Ishikawa (cell line): ENCODE results near the gene DUSP22.

Experiments used
- CEBPB ChIP-seq: IDR thresholded peaks from 2 replicates; pipeline ENCODE4 v1.6.1; 2012
- CREB1 ChIP-seq: IDR thresholded peaks from 2 replicates; pipeline ENCODE4 v1.6.1; 2012; ENCODE audit warnings: low read depth
- EGR1 ChIP-seq: IDR thresholded peaks from 2 replicates; pipeline ENCODE4 v1.6.1; 2012
- EP300 ChIP-seq: IDR thresholded peaks from 2 replicates; pipeline ENCODE4 v1.6.1; 2012; ENCODE audit warnings: borderline replicate concordance
- FOXM1 ChIP-seq: IDR thresholded peaks from 2 replicates; pipeline ENCODE4 v1.6.1; 2012; ENCODE audit warnings: low read depth, borderline replicate concordance
- MAX ChIP-seq: IDR thresholded peaks from 2 replicates; pipeline ENCODE4 v1.6.1; 2012
- NFIC ChIP-seq: IDR thresholded peaks from 2 replicates; pipeline ENCODE4 v1.6.1; 2012
- RAD21 ChIP-seq: IDR thresholded peaks from 2 replicates; pipeline ENCODE4 v1.6.1; 2012; ENCODE audit warnings: low read depth
- TAF1 ChIP-seq: IDR thresholded peaks from 2 replicates; pipeline ENCODE4 v1.6.1; 2012; ENCODE audit warnings: low read depth, mild to moderate bottlenecking
- TCF12 ChIP-seq: IDR thresholded peaks from 2 replicates; pipeline ENCODE4 v1.6.1; 2012; ENCODE audit warnings: low read depth
- TEAD4 ChIP-seq: IDR thresholded peaks from 2 replicates; pipeline ENCODE4 v1.6.1; 2012
- YY1 ChIP-seq: IDR thresholded peaks from 2 replicates; pipeline ENCODE4 v1.6.1; 2012; ENCODE audit warnings: low read depth
- ZBTB7A ChIP-seq: IDR thresholded peaks from 2 replicates; pipeline ENCODE4 v1.6.1; 2012; ENCODE audit warnings: low read depth
- TF ChIP-seq, protein P1 (sequence below): IDR thresholded peaks from 2 replicates; pipeline ENCODE4 v1.6.1; 2012; ENCODE audit warnings: low read depth, mild to moderate bottlenecking
- TF ChIP-seq, protein P2 (sequence below): IDR thresholded peaks from 2 replicates; pipeline ENCODE4 v1.6.1; 2012

Gene DUSP22

GRCh38 chr6:313917-314316, 21.6 kb downstream of the DUSP22 start:
- TF ChIP-seq EGR1: no peak
- TF ChIP-seq EP300: no peak
- TF ChIP-seq, protein P1, sequence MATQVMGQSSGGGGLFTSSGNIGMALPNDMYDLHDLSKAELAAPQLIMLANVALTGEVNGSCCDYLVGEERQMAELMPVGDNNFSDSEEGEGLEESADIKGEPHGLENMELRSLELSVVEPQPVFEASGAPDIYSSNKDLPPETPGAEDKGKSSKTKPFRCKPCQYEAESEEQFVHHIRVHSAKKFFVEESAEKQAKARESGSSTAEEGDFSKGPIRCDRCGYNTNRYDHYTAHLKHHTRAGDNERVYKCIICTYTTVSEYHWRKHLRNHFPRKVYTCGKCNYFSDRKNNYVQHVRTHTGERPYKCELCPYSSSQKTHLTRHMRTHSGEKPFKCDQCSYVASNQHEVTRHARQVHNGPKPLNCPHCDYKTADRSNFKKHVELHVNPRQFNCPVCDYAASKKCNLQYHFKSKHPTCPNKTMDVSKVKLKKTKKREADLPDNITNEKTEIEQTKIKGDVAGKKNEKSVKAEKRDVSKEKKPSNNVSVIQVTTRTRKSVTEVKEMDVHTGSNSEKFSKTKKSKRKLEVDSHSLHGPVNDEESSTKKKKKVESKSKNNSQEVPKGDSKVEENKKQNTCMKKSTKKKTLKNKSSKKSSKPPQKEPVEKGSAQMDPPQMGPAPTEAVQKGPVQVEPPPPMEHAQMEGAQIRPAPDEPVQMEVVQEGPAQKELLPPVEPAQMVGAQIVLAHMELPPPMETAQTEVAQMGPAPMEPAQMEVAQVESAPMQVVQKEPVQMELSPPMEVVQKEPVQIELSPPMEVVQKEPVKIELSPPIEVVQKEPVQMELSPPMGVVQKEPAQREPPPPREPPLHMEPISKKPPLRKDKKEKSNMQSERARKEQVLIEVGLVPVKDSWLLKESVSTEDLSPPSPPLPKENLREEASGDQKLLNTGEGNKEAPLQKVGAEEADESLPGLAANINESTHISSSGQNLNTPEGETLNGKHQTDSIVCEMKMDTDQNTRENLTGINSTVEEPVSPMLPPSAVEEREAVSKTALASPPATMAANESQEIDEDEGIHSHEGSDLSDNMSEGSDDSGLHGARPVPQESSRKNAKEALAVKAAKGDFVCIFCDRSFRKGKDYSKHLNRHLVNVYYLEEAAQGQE: no peak
- TF ChIP-seq FOXM1: no peak
- TF ChIP-seq, protein P2, sequence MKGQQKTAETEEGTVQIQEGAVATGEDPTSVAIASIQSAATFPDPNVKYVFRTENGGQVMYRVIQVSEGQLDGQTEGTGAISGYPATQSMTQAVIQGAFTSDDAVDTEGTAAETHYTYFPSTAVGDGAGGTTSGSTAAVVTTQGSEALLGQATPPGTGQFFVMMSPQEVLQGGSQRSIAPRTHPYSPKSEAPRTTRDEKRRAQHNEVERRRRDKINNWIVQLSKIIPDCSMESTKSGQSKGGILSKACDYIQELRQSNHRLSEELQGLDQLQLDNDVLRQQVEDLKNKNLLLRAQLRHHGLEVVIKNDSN: no peak

- TF ChIP-seq FOXM1 (no peak), ZBTB7A (no peak), TAF1 (no peak), EGR1 (no peak), YY1 (no peak), MAX (no peak), CREB1 (no peak), TCF12 (no peak), TEAD4 (no peak), EP300 (no peak)
- TF ChIP-seq, protein P2: no peak
- TF ChIP-seq, protein P1: no peak
These were observed 22.1 kb downstream of the DUSP22 start for GRCh38 chr6:314377-314776.

GRCh38 chr6:315226-315625, 22.9 kb downstream of the DUSP22 start:
- TF ChIP-seq EP300 (no peak), CEBPB (no peak), TCF12 (no peak), TEAD4 (no peak), YY1 (no peak), TAF1 (no peak), FOXM1 (no peak), ZBTB7A (no peak), RAD21 (no peak), CREB1 (no peak), EGR1 (no peak), NFIC (no peak), MAX (no peak)
- TF ChIP-seq, protein P1: no peak
- TF ChIP-seq, protein P2: no peak

GRCh38 chr6:315921-316752, 23.9 kb downstream of the DUSP22 start:
- TF ChIP-seq EGR1: no peak
- TF ChIP-seq CREB1: no peak
- no peak for TF ChIP-seq TCF12
- TF ChIP-seq FOXM1: no peak
- TF ChIP-seq MAX: no peak
- TF ChIP-seq TEAD4: no peak
- TF ChIP-seq, protein P1: no peak
- no peak for TF ChIP-seq TAF1
- TF ChIP-seq, protein P2: no peak
- TF ChIP-seq RAD21: no peak
- TF ChIP-seq ZBTB7A: no peak
- TF ChIP-seq CEBPB: no peak
- no peak for TF ChIP-seq EP300
- no peak for TF ChIP-seq NFIC
- no peak for TF ChIP-seq YY1
